Hepatocyte (in vitro differentiated cells): Measurements from ENCODE around the gene CACFD1.

Experiments used
- EZH2 ChIP-seq: fragments of 200-600 bp; sonication (generic); IDR thresholded peaks from 2 replicates; pipeline ENCODE4 v1.6.1; 2016; ENCODE audit warnings: antibody characterized with exemption, mild to moderate bottlenecking, borderline replicate concordance
- EZH2phosphoT487 ChIP-seq: fragments of 200-600 bp; sonication (generic); IDR thresholded peaks from one replicate; pipeline ENCODE4 v1.6.1; 2018; ENCODE audit warnings: antibody characterized with exemption, mild to moderate bottlenecking, low read depth, moderate library complexity; ENCODE audit not compliant: unreplicated experiment, severe bottlenecking
- TF ChIP-seq, protein P1 (sequence below): fragments of 200-600 bp; sonication (generic); IDR thresholded peaks from 2 replicates; pipeline ENCODE4 v1.5.1; 2016; ENCODE audit warnings: antibody characterized with exemption, mild to moderate bottlenecking; ENCODE audit not compliant: poor library complexity

DNA sequence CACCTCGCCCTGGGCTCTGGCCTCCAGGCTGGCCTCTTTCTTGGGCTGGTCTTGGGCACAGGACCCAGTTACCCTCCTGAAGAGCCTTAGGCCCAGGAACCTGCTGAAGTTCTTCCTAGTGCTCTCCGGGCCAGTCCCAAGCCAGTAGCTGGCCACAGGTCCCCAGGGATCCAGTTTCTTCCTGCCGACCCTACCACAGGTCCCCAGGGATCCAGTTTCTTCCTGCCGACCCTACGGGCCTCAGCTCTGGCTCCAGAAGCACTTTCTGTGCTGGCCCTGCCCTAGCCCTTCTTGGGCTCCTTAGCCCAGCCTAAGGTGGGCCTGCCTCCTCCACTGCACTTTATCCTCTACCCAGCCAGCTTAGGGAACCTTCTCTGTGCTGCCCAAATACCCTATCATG lies 18.2 kb upstream of the CACFD1 start:
- TF ChIP-seq, protein P1, sequence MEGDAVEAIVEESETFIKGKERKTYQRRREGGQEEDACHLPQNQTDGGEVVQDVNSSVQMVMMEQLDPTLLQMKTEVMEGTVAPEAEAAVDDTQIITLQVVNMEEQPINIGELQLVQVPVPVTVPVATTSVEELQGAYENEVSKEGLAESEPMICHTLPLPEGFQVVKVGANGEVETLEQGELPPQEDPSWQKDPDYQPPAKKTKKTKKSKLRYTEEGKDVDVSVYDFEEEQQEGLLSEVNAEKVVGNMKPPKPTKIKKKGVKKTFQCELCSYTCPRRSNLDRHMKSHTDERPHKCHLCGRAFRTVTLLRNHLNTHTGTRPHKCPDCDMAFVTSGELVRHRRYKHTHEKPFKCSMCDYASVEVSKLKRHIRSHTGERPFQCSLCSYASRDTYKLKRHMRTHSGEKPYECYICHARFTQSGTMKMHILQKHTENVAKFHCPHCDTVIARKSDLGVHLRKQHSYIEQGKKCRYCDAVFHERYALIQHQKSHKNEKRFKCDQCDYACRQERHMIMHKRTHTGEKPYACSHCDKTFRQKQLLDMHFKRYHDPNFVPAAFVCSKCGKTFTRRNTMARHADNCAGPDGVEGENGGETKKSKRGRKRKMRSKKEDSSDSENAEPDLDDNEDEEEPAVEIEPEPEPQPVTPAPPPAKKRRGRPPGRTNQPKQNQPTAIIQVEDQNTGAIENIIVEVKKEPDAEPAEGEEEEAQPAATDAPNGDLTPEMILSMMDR = no peak
- TF ChIP-seq EZH2 (no peak), EZH2phosphoT487 (no peak)
